Neural cell (in vitro differentiated cells): ENCODE measurements around the gene CFAP20DC. TPM values are rescaled to one million over a fixed set of nuclear protein-coding genes. Genes with fewer than 3 reads are reported as not detected.
"Not testable (repeated sequence)": the region's sequence is repeated elsewhere in the genome, so short reads cannot be mapped to it uniquely, and the experiment has no call there.

ENCODE experiments used
- H2AFZ ChIP-seq: fragments of 200-600, 300-800 bp; sonication (generic), shearing (Covaris generic); 2 replicates; pipeline ENCODE4 v1.6.0; 2014; ENCODE audit warnings: low read depth, mild to moderate bottlenecking, antibody characterized with exemption, low read length, moderate library complexity
- H3F3A ChIP-seq: fragments of 200-600 bp; shearing (Covaris generic); 2 replicates; pipeline ENCODE4 v1.6.1; 2016; ENCODE audit warnings: mild to moderate bottlenecking, moderate library complexity, mixed read lengths, antibody characterized with exemption, low read length; ENCODE audit not compliant: insufficient read depth, poor library complexity, severe bottlenecking
- H3K27ac ChIP-seq: fragments of 200-600, 300-800 bp; sonication (generic), shearing (Covaris generic); 2 replicates; pipeline ENCODE4 v1.5.1; 2014; ENCODE audit warnings: mild to moderate bottlenecking, low read length, moderate library complexity
- H3K27me3 ChIP-seq: fragments of 300-800, 200-600 bp; sonication (generic), shearing (Covaris generic); 2 replicates; pipeline ENCODE4 v1.6.0; 2014; ENCODE audit warnings: mild to moderate bottlenecking, low read depth, low read length, moderate library complexity; ENCODE audit not compliant: insufficient read depth
- H3K36me3 ChIP-seq: fragments of 300-800, 200-600 bp; sonication (generic), shearing (Covaris generic); 2 replicates; pipeline ENCODE4 v1.5.1; 2014; ENCODE audit warnings: mild to moderate bottlenecking, antibody characterized with exemption, low read length, moderate library complexity; ENCODE audit not compliant: insufficient read depth
- H3K4me2 ChIP-seq: fragments of 300-800, 200-600 bp; sonication (generic), shearing (Covaris generic); 2 replicates; pipeline ENCODE4 v1.6.0; 2014; ENCODE audit warnings: mild to moderate bottlenecking, low read length
- H3K4me3 ChIP-seq: fragments of 300-800, 200-600 bp; sonication (generic), shearing (Covaris generic); 2 replicates; pipeline ENCODE4 v1.5.1; 2014; ENCODE audit warnings: mild to moderate bottlenecking, low read length, moderate library complexity
- H3K79me2 ChIP-seq: fragments of 200-600 bp; shearing (Covaris generic); replicated peaks from 2 replicates; pipeline ENCODE4 v1.6.0; 2014; ENCODE audit warnings: mild to moderate bottlenecking, low read length, moderate library complexity; ENCODE audit not compliant: insufficient read depth
- H3K9ac ChIP-seq: fragments of 300-800, 200-600 bp; sonication (generic), shearing (Covaris generic); 2 replicates; pipeline ENCODE4 v1.6.1; 2016; ENCODE audit warnings: mild to moderate bottlenecking, low read length, mixed read lengths
- H3K9me2 ChIP-seq: fragments of 200-600 bp; shearing (Covaris generic); 2 replicates; pipeline ENCODE4 v1.6.1; 2016; ENCODE audit warnings: mild to moderate bottlenecking, low read length, mixed read lengths; ENCODE audit not compliant: insufficient read depth
- H3K9me3 ChIP-seq: fragments of 200-600, 300-800 bp; sonication (generic), shearing (Covaris generic); 2 replicates; pipeline ENCODE4 v1.6.1; 2016; ENCODE audit warnings: mild to moderate bottlenecking, mixed run types, low read length, moderate library complexity, mixed read lengths
- H4K20me1 ChIP-seq: fragments of 200-600 bp; shearing (Covaris generic); 2 replicates; pipeline ENCODE4 v1.6.1; 2016; ENCODE audit warnings: mild to moderate bottlenecking, mixed run types; ENCODE audit not compliant: insufficient read depth
- EP300 ChIP-seq: fragments of 450-650 bp; conservative IDR thresholded peaks from 2 replicates; pipeline ENCODE4 v1.6.1; 2014; ENCODE audit warnings: antibody characterized with exemption, mild to moderate bottlenecking, moderate library complexity; ENCODE audit not compliant: poor library complexity, severe bottlenecking
- EZH2 ChIP-seq: fragments of 200-600, 300-800 bp; shearing (Covaris generic), sonication (generic); IDR thresholded peaks from 2 replicates; pipeline ENCODE4 v1.6.1; 2014; ENCODE audit warnings: antibody characterized with exemption, low read length, borderline replicate concordance, mild to moderate bottlenecking; ENCODE audit not compliant: insufficient read depth, poor library complexity, severe bottlenecking
- MXI1 ChIP-seq: fragments of 450-650 bp; conservative IDR thresholded peaks from 2 replicates; pipeline ENCODE4 v1.6.1; 2014; ENCODE audit warnings: antibody characterized with exemption, mild to moderate bottlenecking; ENCODE audit not compliant: poor library complexity, severe bottlenecking
- POLR2AphosphoS5 ChIP-seq: IDR thresholded peaks from 2 replicates; pipeline ENCODE4 v1.6.1; 2012
- RAD21 ChIP-seq: fragments of 450-650 bp; conservative IDR thresholded peaks from 2 replicates; pipeline ENCODE4 v1.6.1; 2014; ENCODE audit warnings: antibody characterized with exemption, mild to moderate bottlenecking, moderate library complexity
- SMC3 ChIP-seq: fragments of 450-650 bp; conservative IDR thresholded peaks from 2 replicates; pipeline ENCODE4 v1.6.1; 2014; ENCODE audit warnings: antibody characterized with exemption, mild to moderate bottlenecking, moderate library complexity; ENCODE audit not compliant: poor library complexity
- TAF1 ChIP-seq: IDR thresholded peaks from 2 replicates; pipeline ENCODE4 v1.6.1; 2012; ENCODE audit warnings: low read depth
- polyA plus RNA-seq: library from polyadenylated mRNA; depleted of rRNA; stranded (reverse); fragments of >200 nt; gene quantifications from 2 replicates; pipeline ENCODE4 v1.2.3, GENCODE V29; 2014
- TF ChIP-seq, protein P1 (sequence below): IDR thresholded peaks from 2 replicates; pipeline ENCODE4 v1.6.1; 2012; ENCODE audit warnings: borderline replicate concordance
- TF ChIP-seq, protein P2 (sequence below): fragments of 450-650 bp; IDR thresholded peaks from 2 replicates; pipeline ENCODE4 v1.5.1; 2014; ENCODE audit warnings: antibody characterized with exemption, mild to moderate bottlenecking, moderate library complexity; ENCODE audit not compliant: poor library complexity, severe bottlenecking

Gene CFAP20DC
- polyA plus RNA-seq, 1 donor from 2014 or later, result not detected

- H3K79me2 ChIP-seq, result no peaks in the 10 kb centered on the region
- H3K4me3 ChIP-seq, result no peak overlapping the region
- TF ChIP-seq MXI1 (no peak), EZH2 (no peak), POLR2AphosphoS5 (no peak), TAF1 (no peak), SMC3 (no peak), EP300 (no peak), RAD21 (no peak)
- TF ChIP-seq, protein P1, sequence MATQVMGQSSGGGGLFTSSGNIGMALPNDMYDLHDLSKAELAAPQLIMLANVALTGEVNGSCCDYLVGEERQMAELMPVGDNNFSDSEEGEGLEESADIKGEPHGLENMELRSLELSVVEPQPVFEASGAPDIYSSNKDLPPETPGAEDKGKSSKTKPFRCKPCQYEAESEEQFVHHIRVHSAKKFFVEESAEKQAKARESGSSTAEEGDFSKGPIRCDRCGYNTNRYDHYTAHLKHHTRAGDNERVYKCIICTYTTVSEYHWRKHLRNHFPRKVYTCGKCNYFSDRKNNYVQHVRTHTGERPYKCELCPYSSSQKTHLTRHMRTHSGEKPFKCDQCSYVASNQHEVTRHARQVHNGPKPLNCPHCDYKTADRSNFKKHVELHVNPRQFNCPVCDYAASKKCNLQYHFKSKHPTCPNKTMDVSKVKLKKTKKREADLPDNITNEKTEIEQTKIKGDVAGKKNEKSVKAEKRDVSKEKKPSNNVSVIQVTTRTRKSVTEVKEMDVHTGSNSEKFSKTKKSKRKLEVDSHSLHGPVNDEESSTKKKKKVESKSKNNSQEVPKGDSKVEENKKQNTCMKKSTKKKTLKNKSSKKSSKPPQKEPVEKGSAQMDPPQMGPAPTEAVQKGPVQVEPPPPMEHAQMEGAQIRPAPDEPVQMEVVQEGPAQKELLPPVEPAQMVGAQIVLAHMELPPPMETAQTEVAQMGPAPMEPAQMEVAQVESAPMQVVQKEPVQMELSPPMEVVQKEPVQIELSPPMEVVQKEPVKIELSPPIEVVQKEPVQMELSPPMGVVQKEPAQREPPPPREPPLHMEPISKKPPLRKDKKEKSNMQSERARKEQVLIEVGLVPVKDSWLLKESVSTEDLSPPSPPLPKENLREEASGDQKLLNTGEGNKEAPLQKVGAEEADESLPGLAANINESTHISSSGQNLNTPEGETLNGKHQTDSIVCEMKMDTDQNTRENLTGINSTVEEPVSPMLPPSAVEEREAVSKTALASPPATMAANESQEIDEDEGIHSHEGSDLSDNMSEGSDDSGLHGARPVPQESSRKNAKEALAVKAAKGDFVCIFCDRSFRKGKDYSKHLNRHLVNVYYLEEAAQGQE, result no peak
- TF ChIP-seq, protein P2, sequence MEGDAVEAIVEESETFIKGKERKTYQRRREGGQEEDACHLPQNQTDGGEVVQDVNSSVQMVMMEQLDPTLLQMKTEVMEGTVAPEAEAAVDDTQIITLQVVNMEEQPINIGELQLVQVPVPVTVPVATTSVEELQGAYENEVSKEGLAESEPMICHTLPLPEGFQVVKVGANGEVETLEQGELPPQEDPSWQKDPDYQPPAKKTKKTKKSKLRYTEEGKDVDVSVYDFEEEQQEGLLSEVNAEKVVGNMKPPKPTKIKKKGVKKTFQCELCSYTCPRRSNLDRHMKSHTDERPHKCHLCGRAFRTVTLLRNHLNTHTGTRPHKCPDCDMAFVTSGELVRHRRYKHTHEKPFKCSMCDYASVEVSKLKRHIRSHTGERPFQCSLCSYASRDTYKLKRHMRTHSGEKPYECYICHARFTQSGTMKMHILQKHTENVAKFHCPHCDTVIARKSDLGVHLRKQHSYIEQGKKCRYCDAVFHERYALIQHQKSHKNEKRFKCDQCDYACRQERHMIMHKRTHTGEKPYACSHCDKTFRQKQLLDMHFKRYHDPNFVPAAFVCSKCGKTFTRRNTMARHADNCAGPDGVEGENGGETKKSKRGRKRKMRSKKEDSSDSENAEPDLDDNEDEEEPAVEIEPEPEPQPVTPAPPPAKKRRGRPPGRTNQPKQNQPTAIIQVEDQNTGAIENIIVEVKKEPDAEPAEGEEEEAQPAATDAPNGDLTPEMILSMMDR, result no peak
- H3K36me3 ChIP-seq, result no peaks in the 10 kb centered on the region
- H3F3A ChIP-seq, result no peaks in the 10 kb centered on the region
- H3K27me3 ChIP-seq, result no peaks in the 10 kb centered on the region
- no peak overlapping the region for H2AFZ ChIP-seq
- H3K9me2 ChIP-seq, result no peaks in the 10 kb centered on the region
- no peak overlapping the region for H3K27ac ChIP-seq
- H3K4me2 ChIP-seq, result no peak overlapping the region
- H3K9ac ChIP-seq, result no peak overlapping the region
- H4K20me1 ChIP-seq, result no peaks in the 10 kb centered on the region
- H3K9me3 ChIP-seq, result no peaks in the 10 kb centered on the region
These were observed 151.3 kb downstream of the CFAP20DC start for GRCh38 chr3:58898513-58898912.

GRCh38 chr3:58897646-58898045 lies 152.2 kb downstream of the CFAP20DC start:
- H3K4me3 ChIP-seq, result no peak overlapping the region
- no peak overlapping the region for H2AFZ ChIP-seq
- H4K20me1 ChIP-seq, result no peaks in the 10 kb centered on the region
- no peak overlapping the region for H3K9ac ChIP-seq
- no peaks in the 10 kb centered on the region for H3K9me3 ChIP-seq
- no peak overlapping the region for H3K27ac ChIP-seq
- no peaks in the 10 kb centered on the region for H3K9me2 ChIP-seq
- H3K27me3 ChIP-seq, result no peaks in the 10 kb centered on the region
- no peak overlapping the region for H3K4me2 ChIP-seq
- H3K79me2 ChIP-seq, result no peaks in the 10 kb centered on the region
- H3K36me3 ChIP-seq, result no peaks in the 10 kb centered on the region
- no peaks in the 10 kb centered on the region for H3F3A ChIP-seq
- TF ChIP-seq MXI1 (no peak), EP300 (no peak), RAD21 (no peak), SMC3 (no peak), POLR2AphosphoS5 (no peak), TAF1 (no peak), EZH2 (no peak)
- TF ChIP-seq, protein P1, result no peak
- TF ChIP-seq, protein P2, result no peak

- not testable (repeated sequence) for H3K9me3 ChIP-seq, H3K27ac ChIP-seq, H3K9me2 ChIP-seq, H3K4me3 ChIP-seq, H4K20me1 ChIP-seq, H2AFZ ChIP-seq, H3K79me2 ChIP-seq, H3K9ac ChIP-seq, H3F3A ChIP-seq, H3K27me3 ChIP-seq, H3K36me3 ChIP-seq, H3K4me2 ChIP-seq
These were observed 154.1 kb downstream of the CFAP20DC start for GRCh38 chr3:58895678-58896077.
